GM18873 (cell line): Measurements from ENCODE around the gene REC8.

Source experiments
- ATAC-seq: cut with Tn5 transposase; IDR thresholded peaks from one replicate; pipeline ENCODE4 v1.9.1; 2021; ENCODE audit warnings: mild to moderate bottlenecking, moderate library complexity, moderate number of reproducible peaks; ENCODE audit not compliant: unreplicated experiment, low FRiP score

The REC8 gene

DNA sequence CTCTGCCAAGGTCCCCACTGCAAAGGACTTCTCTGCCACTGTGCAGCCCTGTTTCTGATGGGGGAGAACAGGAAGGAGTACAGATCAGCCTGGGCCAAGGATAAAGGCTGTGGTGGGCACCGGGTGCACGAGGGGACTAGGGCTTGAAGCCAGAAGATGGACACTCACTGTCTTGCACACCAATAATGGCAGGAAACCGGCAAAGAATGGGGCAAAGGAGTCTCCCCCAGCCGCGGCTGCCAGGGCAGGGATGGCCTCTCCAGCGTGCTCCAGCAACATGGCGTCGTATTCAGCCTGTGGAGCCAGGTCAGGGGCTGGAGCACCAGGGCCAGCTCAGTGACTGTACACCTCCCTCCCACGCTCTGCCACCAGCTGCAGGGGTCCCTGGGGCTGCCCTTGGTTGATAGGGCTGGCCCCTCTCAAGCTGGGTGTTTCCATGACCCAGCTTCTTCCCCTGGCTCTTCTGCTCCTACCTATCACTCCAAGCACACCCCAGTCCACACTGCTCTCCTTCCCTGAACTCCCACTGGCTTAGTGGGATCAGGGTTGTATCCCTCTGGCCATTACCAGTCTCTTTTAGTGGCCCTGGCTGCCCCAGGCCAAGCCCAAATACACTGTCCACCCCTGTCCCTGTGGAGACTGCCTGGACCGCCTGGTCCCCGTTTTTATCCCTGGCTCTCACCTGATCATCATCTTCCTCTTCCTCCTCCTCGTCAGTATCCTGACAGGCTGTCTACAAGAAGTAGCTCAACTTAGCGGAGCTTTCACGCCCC, 10.4 kb downstream of the REC8 start:
- no peak for ATAC-seq

DNA sequence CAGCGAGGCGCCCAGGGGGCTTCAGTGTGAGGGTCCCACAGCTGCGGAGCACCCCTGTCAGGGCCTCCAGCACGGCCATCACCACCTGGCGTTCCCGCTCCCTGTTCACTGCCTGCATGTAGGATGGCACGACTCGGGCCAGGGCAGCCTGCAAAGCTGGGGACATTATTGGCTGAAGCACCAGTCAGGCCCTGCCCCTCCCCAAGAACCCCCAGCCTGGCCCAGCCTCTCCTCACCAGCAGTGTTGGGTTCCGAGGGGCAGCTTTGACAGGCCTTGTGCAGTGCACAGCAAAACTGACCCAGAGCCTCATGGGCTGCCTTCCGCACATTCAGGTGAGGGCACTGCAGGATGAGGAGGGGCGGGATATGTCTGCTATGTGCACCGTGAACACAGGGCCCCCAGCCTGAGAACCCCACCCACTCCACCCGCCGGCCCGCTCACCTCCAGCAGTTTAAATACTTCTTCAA, 11.2 kb downstream of the REC8 start:
- no peak for ATAC-seq

DNA sequence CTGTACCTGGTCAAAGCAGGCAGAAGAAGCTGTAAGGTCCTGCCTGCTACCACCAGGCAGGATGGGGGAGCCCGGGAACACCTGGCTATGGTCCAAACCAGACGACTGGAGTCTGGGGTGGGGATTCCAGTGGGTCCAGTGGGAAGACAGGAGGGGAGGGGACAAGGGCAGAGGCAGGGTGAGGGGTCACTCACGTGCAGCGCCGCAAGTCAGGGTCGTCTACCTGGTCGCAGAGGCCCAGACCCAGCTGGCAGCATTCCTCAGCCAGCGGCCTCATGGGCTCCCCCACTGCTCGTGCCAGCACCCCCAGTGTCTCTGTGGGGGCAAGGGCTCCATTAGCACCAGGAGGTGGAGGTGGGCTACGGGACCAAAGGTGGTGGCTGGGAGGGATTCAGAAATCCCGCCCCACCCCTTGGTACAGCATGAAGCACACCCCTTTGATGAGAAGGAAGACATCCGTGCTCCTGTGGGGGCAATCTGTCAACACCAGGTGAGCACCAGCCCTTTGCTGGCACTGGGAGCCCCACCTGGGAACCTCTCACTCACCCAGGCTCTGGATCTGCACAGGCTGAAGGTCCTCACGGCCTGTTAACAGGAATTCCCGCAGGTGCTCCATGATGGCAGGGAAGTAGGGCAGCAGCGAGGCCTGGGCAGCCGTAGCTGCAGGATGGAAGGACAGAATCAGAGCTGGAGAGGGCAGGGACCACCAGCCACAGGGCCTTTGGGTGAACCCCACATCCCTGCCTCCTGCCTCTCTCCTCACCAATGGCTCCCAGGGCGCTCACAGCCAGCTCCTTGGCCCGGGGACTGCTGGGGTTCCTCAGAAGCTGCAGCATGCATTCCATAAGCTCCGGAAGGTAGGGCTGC, 12.5 kb downstream of the REC8 start:
- ATAC-seq: no peak

DNA sequence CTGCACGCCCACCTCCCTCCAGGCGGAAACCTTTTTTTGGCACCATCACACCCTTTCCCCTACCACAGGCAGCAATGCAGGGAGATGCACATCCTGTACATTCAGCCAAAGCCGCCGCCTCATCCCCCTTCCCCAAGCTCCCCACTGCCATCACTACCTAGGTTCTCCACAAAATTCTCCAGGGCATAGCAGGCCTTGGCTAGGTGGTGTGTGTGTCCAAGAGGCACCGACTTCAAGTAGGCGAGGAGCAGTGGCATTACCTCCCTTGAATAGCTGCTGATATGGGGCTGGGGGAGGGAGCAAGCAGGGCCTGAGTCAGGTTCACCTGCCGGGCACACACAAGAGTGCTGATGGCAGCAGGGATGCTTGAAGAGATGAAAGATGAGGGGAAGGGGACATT, 13.1 kb downstream of the REC8 start:
- no peak for ATAC-seq

DNA sequence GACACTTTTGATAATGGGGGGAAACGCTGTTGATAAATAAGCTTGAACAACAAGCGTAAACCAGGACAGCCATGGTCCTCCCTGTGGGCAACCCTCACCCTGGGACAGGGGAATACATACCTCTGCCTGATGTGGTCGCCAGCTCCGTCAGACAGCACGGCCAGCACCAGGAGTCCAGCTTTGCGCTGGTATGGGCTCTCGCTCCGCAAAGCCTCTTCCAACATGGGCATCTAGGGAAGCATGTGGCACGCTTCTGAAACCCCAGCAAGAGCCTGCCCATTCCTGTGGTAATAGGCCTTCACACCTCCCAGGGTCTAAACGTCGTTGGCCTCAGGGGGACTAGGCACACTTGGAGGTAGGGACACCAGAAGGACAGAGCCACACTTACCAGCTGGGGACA, 13.9 kb downstream of the REC8 start:
- ATAC-seq: no peak

DNA sequence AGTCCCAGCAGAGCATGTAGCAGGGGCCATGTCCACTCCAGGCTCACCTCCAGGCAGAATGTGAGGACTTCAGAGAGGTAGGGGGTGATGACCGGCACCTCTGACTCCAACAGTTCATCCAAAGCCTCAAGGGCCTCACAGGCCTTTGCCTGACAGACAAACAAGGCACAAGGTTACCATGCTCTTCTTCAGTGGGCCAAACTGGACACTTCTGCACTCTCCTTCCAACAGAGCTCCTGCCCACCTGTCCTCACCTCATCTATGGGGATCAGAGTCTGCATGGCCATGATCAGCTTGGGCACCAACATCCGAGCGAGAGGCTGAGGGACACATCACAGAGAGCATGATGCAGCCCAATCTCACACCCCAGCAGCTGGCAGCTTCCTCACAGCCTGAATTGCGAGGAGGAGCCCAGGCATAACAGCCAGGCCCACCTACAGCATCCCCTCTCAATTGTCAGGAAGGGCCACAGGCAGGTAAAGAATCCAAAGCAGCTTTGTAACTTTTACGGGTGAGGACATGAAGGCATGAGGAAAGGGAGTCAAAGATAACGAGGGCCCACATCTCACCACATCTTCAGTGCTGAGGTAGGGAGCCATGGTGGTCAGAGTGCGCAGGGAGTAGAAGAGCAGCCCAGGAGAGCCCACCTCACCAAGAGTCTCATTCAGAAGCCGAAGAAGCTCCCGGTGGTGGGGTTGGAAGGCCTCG, 15.1 kb downstream of the REC8 start:
- no peak for ATAC-seq

DNA sequence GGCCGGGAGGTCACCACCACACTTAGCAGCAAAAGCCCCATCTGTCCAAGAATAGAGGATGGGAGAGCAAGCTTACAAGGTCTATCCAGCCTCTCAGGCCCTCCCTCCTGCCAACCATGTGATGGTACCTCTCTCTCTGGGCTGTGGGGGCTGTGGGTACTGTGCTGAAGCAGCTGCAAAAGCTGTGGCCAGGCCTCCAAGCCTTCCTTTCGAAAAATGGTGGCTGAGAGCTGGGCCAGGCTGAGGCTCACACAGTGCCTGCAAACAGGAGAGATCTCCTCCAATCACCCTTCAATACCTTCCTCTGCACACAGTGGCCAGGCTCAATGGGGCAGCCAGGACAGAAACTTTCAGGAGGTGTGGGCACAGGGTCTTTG, 15.6 kb downstream of the REC8 start:
- ATAC-seq: no peak

DNA sequence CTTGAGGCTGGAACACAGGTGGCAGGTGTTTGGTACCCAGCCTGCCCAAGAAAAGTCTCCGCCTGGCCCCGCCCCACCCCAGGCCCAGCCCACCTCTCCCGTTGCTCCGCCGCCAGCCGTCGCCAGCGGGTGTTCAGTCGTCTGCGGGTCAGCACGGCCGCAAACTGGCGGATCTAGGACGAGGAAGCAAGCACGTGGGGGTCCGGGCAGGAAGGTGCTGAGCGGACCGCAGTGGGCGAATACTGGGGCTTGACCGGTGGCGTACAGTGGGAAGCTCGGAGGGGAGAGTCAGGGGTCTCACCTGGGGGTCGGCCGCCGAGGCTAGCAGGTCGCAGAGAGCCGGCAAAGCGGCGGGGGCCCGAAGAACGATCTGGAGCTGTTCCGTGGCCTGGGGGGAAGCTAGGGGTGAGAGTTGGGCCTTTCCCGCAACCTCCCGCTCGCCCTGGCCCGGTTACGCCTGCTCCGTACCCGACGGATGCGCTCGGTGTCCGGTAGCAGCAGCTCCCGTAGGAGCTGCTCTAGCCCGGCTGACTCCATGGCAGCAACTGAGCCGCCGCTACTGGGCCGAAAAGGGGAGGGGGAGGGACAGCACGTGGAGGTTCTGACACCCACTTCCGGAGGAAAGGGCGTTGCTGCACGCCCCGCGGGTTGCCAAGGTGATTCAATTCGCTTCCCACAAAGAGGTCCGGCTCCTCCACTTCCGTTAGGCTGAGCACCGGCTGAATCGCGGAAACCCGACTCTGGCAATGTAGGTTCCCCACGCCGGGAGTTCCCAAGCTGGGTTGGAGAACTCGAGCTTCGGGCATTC, 16.6 kb downstream of the REC8 start, which contains the start of gene IPO4:
TSS of gene IPO4 (minus strand) at position 566 of the 808 bp plus-strand sequence. CDS start at position 537, 29 bp downstream.
- peak; percentile 82 for ATAC-seq

DNA sequence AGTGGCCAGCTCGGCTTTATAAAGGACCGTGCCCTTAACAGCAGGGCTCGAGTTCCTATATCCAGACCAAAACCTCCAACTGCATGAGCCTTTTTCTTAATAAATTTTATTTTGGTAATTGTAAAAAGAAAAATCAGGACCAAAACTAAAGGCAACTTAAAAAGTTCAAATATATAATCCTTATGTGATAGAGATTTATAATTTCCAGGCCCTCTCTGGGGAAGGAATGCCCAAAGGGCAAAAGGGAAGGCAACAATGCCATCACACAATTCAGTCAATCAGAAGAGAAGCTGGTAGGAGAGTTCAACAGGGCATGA, 17.1 kb downstream of the REC8 start:
- ATAC-seq: no peak

DNA sequence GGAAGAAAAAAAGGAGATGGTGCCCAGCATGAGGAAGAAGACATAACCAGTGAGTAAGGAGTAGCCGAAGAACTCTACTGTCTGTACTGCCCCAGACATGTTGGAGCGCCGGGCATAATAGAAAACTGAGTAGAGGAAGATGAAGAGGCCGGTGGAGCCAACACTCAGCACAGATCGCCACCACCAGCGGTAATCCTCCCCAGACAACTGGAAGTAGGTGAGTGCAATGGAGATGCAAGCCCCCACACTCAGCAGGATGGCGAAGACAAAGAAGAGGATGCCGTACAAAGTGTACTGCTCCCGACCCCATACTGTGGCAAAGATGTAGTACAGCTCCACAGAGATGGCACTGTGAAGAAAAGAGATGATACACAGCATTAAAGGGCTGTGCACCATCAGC, 17.6 kb downstream of the REC8 start:
- ATAC-seq: no peak

DNA sequence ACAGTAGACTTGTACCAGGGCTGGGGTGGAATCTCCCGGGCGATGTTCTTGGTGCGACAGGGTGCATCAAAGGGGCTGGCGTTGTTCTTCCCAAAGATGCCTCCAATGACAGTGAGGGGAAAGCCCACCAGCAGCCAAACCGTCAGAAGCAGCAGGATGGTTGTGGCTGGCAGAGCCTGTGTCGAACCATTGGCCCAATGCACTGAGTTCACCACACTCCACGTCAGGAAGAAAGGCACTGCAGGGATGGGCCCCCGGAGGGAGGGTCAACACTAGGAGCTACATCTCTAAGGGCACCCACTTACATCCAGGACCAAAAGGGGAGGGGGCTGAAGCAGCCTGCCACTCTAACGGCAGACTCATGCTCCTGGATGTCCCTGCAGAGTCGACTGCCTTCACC, 18.5 kb downstream of the REC8 start:
- ATAC-seq: no peak

DNA sequence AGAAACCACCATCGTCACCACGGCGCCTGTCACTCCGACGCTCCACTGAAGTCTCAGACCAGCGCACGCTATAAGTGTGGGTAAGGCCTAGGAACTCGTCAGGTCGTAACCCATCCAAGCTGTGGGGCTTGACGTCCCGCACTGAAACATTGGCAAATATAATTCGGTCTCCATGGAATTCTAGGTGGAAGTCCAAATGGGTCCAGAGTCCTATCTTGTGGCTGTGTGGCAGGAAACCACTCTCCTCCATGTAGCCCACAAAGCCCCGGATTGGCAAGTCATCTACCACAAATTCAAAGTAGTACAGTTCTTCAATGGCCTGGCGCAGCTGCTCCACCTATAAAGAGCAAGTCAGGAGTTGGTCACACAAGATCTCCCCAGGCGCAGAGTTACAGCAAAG, 21.1 kb downstream of the REC8 start:
- ATAC-seq: no peak

DNA sequence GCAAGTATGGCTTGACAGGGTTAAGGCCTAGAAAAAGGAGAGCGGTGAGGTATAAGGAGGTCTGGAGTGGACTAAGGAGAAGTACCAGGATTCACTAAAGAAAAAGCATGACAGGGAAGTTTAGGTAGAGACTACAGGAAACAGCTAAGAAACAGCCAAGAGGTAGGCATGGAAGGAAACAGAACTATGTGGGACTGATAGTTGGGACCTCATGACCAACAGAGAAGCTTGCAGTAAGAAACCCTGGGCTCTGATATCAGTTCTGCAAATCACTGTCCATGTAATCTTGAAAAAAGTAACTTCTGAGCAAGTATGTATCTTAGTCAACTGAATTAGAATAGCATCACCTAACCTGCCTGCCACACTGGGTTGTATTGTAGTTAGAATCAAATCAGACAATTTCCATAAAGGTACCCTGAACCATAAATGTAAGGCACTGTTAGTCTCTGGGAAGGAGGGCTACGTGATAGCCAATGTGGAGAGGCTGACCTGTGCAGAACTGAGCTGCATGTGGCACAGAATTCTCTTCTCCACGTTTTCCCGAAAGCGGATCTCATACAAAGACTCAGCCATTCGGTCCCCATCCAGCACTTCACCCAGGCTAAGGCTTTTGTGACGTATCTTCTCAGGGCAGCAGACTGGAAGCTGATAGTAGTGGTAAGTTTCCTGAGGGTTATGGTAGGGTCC, 22.4 kb downstream of the REC8 start:
- no peak for ATAC-seq

DNA sequence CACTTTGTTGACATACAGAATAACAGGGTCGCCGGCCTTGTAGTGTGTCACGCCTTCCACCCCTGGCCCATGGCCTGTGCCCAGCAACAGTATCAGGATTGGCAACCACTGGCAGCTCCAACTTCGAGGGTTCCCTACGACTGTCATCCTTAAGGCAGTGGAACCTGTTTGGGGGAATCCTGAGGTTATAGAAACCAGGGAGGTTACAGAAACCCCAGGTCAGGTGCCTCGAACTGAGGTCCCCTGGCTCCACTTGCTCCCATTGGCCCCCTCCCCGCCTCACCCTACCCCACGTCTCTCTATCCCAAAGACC, 22.9 kb downstream of the REC8 start:
- no peak for ATAC-seq

DNA sequence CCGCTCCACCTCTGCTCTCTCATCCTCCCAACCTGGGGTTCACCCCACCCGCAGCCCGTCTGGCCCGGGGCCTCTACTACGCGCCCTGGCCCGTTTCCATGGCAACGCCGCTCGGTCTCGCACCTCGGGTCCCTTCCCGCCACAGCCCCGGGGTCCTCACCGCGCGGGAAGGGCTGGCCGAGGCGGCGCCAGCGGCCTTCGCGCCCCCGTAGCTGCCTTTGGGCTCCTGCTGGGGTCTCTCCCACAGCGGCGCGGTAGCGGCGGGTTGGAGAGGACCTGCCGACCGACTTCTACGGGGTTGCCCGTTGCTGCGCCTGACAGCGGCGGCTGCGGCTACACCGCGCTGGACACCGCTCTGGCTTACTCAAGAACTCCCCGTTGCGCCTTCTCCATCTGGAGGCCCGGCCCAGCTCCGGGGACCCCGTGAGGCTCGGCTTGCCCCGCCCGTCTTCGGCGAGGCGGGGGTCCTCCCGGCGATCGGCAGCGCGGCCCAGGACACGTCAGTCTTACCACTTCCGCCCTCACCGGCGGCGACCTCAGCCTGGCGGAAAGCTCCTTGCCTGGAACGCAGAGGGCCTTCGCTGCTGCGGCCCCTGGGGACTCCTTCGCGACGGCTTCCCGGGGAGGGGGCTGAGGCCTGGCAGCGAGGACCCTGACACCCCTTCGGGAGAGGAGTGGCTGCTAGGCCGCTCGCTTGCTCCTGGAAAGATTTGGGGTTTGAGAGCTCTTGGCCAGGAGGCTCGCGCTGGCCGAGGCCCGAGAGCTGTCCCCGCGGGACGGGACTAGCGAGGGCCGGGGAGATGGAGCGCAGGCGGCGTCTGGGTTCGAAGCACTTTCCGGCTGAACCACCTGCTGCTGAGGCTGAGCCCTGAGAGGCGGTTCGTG, 23.5 kb downstream of the REC8 start, which contains the start of gene TM9SF1:
TSS of gene TM9SF1 (minus strand) at position 256 of the 885 bp plus-strand sequence. CDS start 422 bp downstream, outside the sequence.
- peak; percentile 86 for ATAC-seq

DNA sequence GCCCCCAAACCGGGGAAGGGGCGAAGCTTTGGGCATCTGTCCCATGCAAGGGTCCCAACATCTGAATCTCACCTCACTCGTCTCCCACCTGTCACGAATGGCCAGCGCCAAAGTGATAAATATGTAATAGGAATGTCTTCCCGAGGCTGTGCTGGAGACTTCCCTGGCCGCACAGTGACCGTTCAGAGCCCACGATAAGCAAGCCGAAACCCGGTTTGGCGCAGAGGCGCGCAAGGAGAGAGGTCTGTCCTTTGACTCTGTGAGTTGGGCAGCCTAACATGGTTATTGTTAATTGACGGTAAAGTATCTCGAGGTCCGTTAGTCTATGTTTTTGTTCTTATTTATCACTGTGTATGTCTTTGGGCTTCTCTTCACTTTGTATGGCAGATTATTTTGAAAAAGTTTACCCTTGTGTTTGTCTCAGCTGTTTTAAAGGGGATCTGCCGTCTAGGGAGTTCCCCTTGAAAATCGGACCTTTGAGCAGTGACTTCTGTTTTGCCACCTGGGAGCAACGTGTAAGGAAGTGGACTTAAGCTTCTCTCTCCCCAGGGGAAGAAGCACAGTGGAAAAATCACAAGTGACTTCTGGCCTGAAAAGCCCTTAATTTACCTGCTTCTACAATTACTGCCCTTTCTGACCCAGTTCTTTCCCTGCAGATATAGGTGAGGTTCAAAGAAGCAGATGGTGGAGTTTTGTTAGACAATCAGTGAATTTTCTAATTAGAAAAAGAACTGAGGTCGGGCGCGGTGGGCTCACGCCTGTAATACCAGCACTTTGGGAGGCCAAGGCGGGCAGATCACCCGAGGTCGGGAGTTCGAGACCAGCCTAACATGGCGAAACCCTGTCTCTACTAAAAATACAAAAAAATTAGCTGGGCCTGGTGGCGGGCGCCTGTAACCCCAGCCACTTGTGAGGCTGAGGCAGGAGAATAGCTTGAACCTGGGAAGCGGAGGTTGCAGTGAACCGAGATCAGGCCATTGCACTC, 24.5 kb downstream of the REC8 start:
- ATAC-seq: no peak

DNA sequence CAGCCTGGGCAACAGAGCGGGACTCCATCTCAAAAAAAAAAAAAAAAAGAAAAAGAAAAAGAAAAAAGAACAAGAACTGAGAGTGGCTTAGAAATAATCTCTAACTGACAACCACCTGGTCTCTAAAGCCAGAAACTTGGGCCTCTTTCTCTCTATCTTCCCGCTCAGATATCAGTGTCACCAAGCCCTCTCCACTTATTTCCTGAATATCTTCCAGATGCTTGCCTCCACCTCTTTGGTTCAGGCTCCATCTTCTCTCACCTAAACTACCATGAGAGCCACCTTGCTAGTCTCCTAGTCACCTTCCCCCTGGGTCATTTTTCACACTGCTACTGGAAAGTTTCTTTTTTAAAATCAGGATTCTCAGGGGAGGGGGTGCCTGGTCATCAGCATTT, 25.2 kb downstream of the REC8 start:
- ATAC-seq: no peak
